ENCODE data around the gene DSE. TPM values are rescaled to one million over a fixed set of nuclear protein-coding genes. Genes with fewer than 3 reads are reported as not detected.

The DSE gene
- total RNA-seq, 1 experiment from 2014 or later, result 38.5 TPM

DNA sequence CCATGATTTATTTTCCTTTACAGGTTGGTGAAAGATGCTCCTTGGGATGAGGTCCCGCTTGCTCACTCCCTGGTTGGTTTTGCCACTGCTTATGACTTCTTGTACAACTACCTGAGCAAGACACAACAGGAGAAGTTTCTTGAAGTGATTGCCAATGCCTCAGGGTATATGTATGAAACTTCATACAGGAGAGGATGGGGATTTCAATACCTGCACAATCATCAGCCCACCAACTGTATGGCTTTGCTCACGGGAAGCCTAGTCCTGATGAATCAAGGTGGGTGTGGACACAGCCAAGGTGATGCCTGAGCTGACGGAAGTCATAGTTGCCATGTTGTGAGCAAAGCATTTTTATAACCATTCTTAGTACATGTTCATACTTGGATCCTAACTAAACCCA is 55.8 kb downstream of the DSE start:
- H4K20me1 ChIP-seq (ENCODE audit: insufficient read depth), result no peaks in the 10 kb centered on the region
- CTCF ChIA-PET, result no interaction called here
- no peak for TF ChIP-seq CEBPB (IDR thresholded peaks at IDR 0.05; ENCODE audit: low read depth)
- H3K9ac ChIP-seq (ENCODE audit: low read length), result no peak overlapping the region
- H3K36me3 ChIP-seq (ENCODE audit: control insufficient read depth in 1 of 2, insufficient read depth in 2 of 2, low read length in 2 of 2), result peaks cover 4 to 10% of the 10 kb centered on the region in 2 experiments; a peak in 1 of 4 replicates
- POLR2A ChIA-PET, result no interaction called here
- no peak overlapping the region for H3K27ac ChIP-seq (ENCODE audit: low read depth, low read length)
- no peaks in the 10 kb centered on the region for H3K9me2 ChIP-seq (ENCODE audit: insufficient read depth)
- H3K4me2 ChIP-seq (ENCODE audit: low read length), result no peak overlapping the region
- no peak overlapping the region for H3K4me3 ChIP-seq (replicated peaks in 1 of 2; ENCODE audit: low read depth in 1 of 2, low read length in 2 of 2)
- no TSS peak for BruUV-seq (replicated peaks)
- RAD21 ChIA-PET (ENCODE audit: low non-redundant PET in 1 of 2, low total read pairs in 2 of 2, uncharacterized antibody in 2 of 2, unreplicated experiment in 2 of 2), result no interaction called here
- no peak overlapping the region for H2AFZ ChIP-seq (ENCODE audit: low read depth, low read length, poor library complexity, severe bottlenecking)
- no peaks in the 10 kb centered on the region for H3K9me3 ChIP-seq (ENCODE audit: control insufficient read depth in 1 of 2, insufficient read depth in 1 of 2, low read depth in 1 of 2, low read length in 2 of 2)
- H3K27me3 ChIP-seq (ENCODE audit: insufficient read depth, low read length), result no peaks in the 10 kb centered on the region
- peaks cover 0 to 3% of the 10 kb centered on the region in 2 experiments; a peak in 1 of 4 replicates for H3K4me1 ChIP-seq (ENCODE audit: control insufficient read depth in 1 of 2, insufficient read depth in 2 of 2, low read length in 2 of 2)
- no peak for DNase-seq (ENCODE audit: low read depth, low spot score)
- intact Hi-C loops (cut with micrococcal nuclease), result no loop called here
- H3K79me2 ChIP-seq (ENCODE audit: insufficient read depth, low read length), result no peaks in the 10 kb centered on the region
- no peak for ATAC-seq

DNA sequence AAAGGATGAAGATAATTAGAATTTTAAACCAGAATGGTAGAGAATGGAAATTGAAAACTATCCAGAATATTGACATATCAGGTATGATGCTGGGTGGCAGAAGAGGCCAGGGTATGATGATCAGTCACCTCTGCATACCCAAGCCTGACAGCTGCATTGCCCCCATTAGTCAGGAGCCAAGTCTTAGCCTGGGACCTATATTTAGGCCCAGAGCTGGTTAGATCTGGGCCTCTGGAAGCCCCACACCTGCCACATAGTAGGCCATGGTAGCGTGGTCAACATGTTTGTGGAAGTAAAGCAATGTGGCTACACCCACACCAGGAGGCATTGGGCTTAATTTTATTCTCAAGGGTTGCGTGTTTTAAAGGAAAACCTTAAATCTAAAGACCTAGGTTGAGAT is 58.4 kb downstream of the DSE start:
- ATAC-seq (no peak), DNase-seq (ENCODE audit: low read depth, low spot score) (no peak)
- Histone ChIP-seq H2AFZ (ENCODE audit: low read depth, low read length, poor library complexity, severe bottlenecking) (no peak overlapping the region), H3K4me3 (replicated peaks in 1 of 2; ENCODE audit: low read depth in 1 of 2, low read length in 2 of 2) (no peak overlapping the region), H3K4me2 (ENCODE audit: low read length) (no peak overlapping the region), H3K9ac (ENCODE audit: low read length) (no peak overlapping the region), H3K9me2 (ENCODE audit: insufficient read depth) (no peaks in the 10 kb centered on the region), H3K9me3 (ENCODE audit: control insufficient read depth in 1 of 2, insufficient read depth in 1 of 2, low read depth in 1 of 2, low read length in 2 of 2) (no peaks in the 10 kb centered on the region), H3K36me3 (ENCODE audit: control insufficient read depth in 1 of 2, insufficient read depth in 2 of 2, low read length in 2 of 2) (peaks cover 4 to 10% of the 10 kb centered on the region in 2 experiments; a peak in 1 of 4 replicates), H4K20me1 (ENCODE audit: insufficient read depth) (no peaks in the 10 kb centered on the region), H3K27ac (ENCODE audit: low read depth, low read length) (no peak overlapping the region), H3K27me3 (ENCODE audit: insufficient read depth, low read length) (no peaks in the 10 kb centered on the region), H3K79me2 (ENCODE audit: insufficient read depth, low read length) (no peaks in the 10 kb centered on the region), H3K4me1 (ENCODE audit: control insufficient read depth in 1 of 2, insufficient read depth in 2 of 2, low read length in 2 of 2) (peaks cover 0 to under 1% of the 10 kb centered on the region in 2 experiments; a peak in 1 of 4 replicates)
- no peak for TF ChIP-seq ZFX (IDR thresholded peaks at IDR 0.05)
- TF ChIP-seq EGR1 (IDR thresholded peaks at IDR 0.05; ENCODE audit: low read depth), result no peak
- no peak for TF ChIP-seq SRF (IDR thresholded peaks at IDR 0.05; ENCODE audit: low read depth)
- TF ChIP-seq POLR2A (IDR thresholded peaks at IDR 0.05; ENCODE audit: borderline replicate concordance, extremely low read depth, insufficient read depth, insufficient read length), result no peak
- no peak for TF ChIP-seq SP1 (IDR thresholded peaks at IDR 0.05; ENCODE audit: low read depth)
- no peak for TF ChIP-seq CEBPB (IDR thresholded peaks at IDR 0.05; ENCODE audit: low read depth)
- no peak for TF ChIP-seq EZH2 (IDR thresholded peaks at IDR 0.05)
- TF ChIP-seq EZH2phosphoT487 (IDR thresholded peaks at IDR 0.05; ENCODE audit: borderline replicate concordance), result no peak
- TF ChIP-seq, protein P1, sequence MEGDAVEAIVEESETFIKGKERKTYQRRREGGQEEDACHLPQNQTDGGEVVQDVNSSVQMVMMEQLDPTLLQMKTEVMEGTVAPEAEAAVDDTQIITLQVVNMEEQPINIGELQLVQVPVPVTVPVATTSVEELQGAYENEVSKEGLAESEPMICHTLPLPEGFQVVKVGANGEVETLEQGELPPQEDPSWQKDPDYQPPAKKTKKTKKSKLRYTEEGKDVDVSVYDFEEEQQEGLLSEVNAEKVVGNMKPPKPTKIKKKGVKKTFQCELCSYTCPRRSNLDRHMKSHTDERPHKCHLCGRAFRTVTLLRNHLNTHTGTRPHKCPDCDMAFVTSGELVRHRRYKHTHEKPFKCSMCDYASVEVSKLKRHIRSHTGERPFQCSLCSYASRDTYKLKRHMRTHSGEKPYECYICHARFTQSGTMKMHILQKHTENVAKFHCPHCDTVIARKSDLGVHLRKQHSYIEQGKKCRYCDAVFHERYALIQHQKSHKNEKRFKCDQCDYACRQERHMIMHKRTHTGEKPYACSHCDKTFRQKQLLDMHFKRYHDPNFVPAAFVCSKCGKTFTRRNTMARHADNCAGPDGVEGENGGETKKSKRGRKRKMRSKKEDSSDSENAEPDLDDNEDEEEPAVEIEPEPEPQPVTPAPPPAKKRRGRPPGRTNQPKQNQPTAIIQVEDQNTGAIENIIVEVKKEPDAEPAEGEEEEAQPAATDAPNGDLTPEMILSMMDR (IDR thresholded peaks at IDR 0.05 in 2 of 3, conservative IDR thresholded peaks at IDR 0.05 in 1 of 3; ENCODE audit: borderline replicate concordance in 1 of 3, insufficient read depth in 1 of 3, low read depth in 2 of 3, low read length in 2 of 3), result no peak
- TF ChIP-seq, protein P2, sequence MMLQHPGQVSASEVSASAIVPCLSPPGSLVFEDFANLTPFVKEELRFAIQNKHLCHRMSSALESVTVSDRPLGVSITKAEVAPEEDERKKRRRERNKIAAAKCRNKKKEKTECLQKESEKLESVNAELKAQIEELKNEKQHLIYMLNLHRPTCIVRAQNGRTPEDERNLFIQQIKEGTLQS (IDR thresholded peaks at IDR 0.05), result no peak
- TF ChIP-seq YY1 (IDR thresholded peaks at IDR 0.05; ENCODE audit: extremely low read depth, insufficient replicate concordance, low read depth, low read length), result no peak
- TF ChIP-seq SIN3A (IDR thresholded peaks at IDR 0.05; ENCODE audit: low read depth), result no peak
- ChIA-PET POLR2A (no interaction called here), RAD21 (ENCODE audit: low non-redundant PET in 1 of 2, low total read pairs in 2 of 2, uncharacterized antibody in 2 of 2, unreplicated experiment in 2 of 2) (no interaction called here), CTCF (no interaction called here)
- intact Hi-C loops (cut with micrococcal nuclease), result no loop called here
- no TSS peak for BruUV-seq (replicated peaks)
